RWPE2 (cell line): ENCODE measurements around the gene COPZ2.
"Not testable (repeated sequence)": the region's sequence is repeated elsewhere in the genome, so short reads cannot be mapped to it uniquely, and the experiment has no call there.

Experiments used
- ATAC-seq: fragments of 200-7000 bp; cut with Tn5 transposase; 3 replicates; pipeline ENCODE4 v1.9.1; 2021; ENCODE audit warnings: low read depth
- DNase-seq: peaks from one replicate; pipeline ENCODE4 v3.0.0-alpha.2; 2020; ENCODE audit warnings: low spot score
- H3K27ac ChIP-seq: fragments of 450-650 bp; 2 replicates; pipeline ENCODE4 v1.5.1; 2017; ENCODE audit warnings: mild to moderate bottlenecking; ENCODE audit not compliant: poor library complexity, severe bottlenecking
- H3K27me3 ChIP-seq: fragments of 250-450 bp; sonication (Bioruptor Pico); 2 replicates; pipeline ENCODE4 v1.5.1; 2021; ENCODE audit warnings: mild to moderate bottlenecking, moderate library complexity; ENCODE audit not compliant: insufficient read depth, poor library complexity, severe bottlenecking
- H3K36me3 ChIP-seq: fragments of 250-450 bp; sonication (Bioruptor Pico); 2 replicates; pipeline ENCODE4 v1.5.1; 2020; ENCODE audit warnings: low read depth, mild to moderate bottlenecking, moderate library complexity
- H3K4me1 ChIP-seq: fragments of 250-450 bp; sonication (Bioruptor Pico); 2 replicates; pipeline ENCODE4 v1.5.1; 2021; ENCODE audit warnings: mild to moderate bottlenecking, moderate library complexity; ENCODE audit not compliant: insufficient read depth, poor library complexity, severe bottlenecking
- H3K4me3 ChIP-seq: fragments of 250-450 bp; sonication (Bioruptor Pico); 2 replicates; pipeline ENCODE4 v1.5.1; 2021; ENCODE audit warnings: mild to moderate bottlenecking, moderate library complexity; ENCODE audit not compliant: severe bottlenecking
- H3K9me3 ChIP-seq: fragments of 250-450 bp; sonication (Bioruptor Pico); 2 replicates; pipeline ENCODE4 v1.5.1; 2021; ENCODE audit warnings: mild to moderate bottlenecking, moderate library complexity; ENCODE audit not compliant: severe bottlenecking
- CTCF ChIP-seq: fragments of 450-650 bp; IDR thresholded peaks from one replicate; pipeline ENCODE4 v1.5.1; 2017; ENCODE audit warnings: mild to moderate bottlenecking, moderate library complexity; ENCODE audit not compliant: poor library complexity, severe bottlenecking

Gene COPZ2

GRCh38 chr17:48002266-48002915, 35.2 kb downstream of the COPZ2 start:
- Histone ChIP-seq H3K27ac (peak overlapping the region; percentile 71), H3K9me3 (no peaks in the 10 kb centered on the region), H3K27me3 (no peaks in the 10 kb centered on the region), H3K36me3 (no peaks in the 10 kb centered on the region), H3K4me3 (no peak overlapping the region), H3K4me1 (peaks cover 19% of the 10 kb centered on the region)
- no peak for DNase-seq
- TF ChIP-seq CTCF = no peak
- ATAC-seq = peak; percentile 77

GRCh38 chr17:48001657-48002056, 35.9 kb downstream of the COPZ2 start:
- Histone ChIP-seq H3K27ac (peak overlapping the region; percentile 71), H3K4me1 (peaks cover 19% of the 10 kb centered on the region)
- not testable (repeated sequence) for H3K4me3 ChIP-seq, DNase-seq, H3K36me3 ChIP-seq, H3K9me3 ChIP-seq, ATAC-seq, H3K27me3 ChIP-seq

GRCh38 chr17:48001197-48001596, 36.4 kb downstream of the COPZ2 start:
- Histone ChIP-seq H3K27me3 (no peaks in the 10 kb centered on the region), H3K4me3 (no peak overlapping the region), H3K27ac (no peak overlapping the region), H3K4me1 (peaks cover 19% of the 10 kb centered on the region), H3K9me3 (no peaks in the 10 kb centered on the region), H3K36me3 (no peaks in the 10 kb centered on the region)
- TF ChIP-seq CTCF = no peak
- ATAC-seq (no peak), DNase-seq (no peak)

- Histone ChIP-seq H3K27ac (no peak overlapping the region), H3K27me3 (no peaks in the 10 kb centered on the region)
- no peak for DNase-seq
These were observed 38.0 kb downstream of the COPZ2 start for GRCh38 chr17:47999582-47999981.

GRCh38 chr17:47998044-47998443, 39.6 kb downstream of the COPZ2 start:
- no peak for DNase-seq
- H3K27ac ChIP-seq = no peak overlapping the region

More at GRCh38 chr17:47999582-47999981, 38.0 kb downstream of the COPZ2 start:
- H3K4me1 ChIP-seq = peaks cover 10% of the 10 kb centered on the region
- no peaks in the 10 kb centered on the region for H3K36me3 ChIP-seq
- no peaks in the 10 kb centered on the region for H3K9me3 ChIP-seq
- no peak overlapping the region for H3K4me3 ChIP-seq
- TF ChIP-seq CTCF = no peak
- peak; percentile 59 for ATAC-seq

More at GRCh38 chr17:47998044-47998443, 39.6 kb downstream of the COPZ2 start:
- Histone ChIP-seq H3K4me1 (peaks cover 10% of the 10 kb centered on the region), H3K36me3 (no peaks in the 10 kb centered on the region), H3K9me3 (no peaks in the 10 kb centered on the region), H3K27me3 (no peaks in the 10 kb centered on the region), H3K4me3 (no peak overlapping the region)
- ATAC-seq = no peak
- no peak for TF ChIP-seq CTCF
